BJ (cell line): ENCODE measurements around the gene PATL2. TPM values are rescaled to one million over a fixed set of nuclear protein-coding genes. Genes with fewer than 3 reads are reported as not detected.
A peak's percentile ranks its signal among the peaks of the same experiment; 100 is the strongest.

Source experiments
- CTCF ChIA-PET: fragments of 350-600 bp; formaldehyde crosslinking; extraction: SDS; loops from one replicate; lab custom pipeline; 2021; ENCODE audit warnings: antibody characterized with exemption, inconsistent platforms; lab: Yijun Ruan, JAX
- POLR2A ChIA-PET: fragments of 300-600 bp; sonication (Branson Sonifier 250); formaldehyde crosslinking; extraction: SDS; loops from one replicate; lab custom pipeline; 2021; ENCODE audit warnings: antibody characterized with exemption; lab: Charles Lee
- DNase-seq: peaks from one replicate; pipeline ENCODE4 v3.0.0-alpha.2; 2011; ENCODE audit warnings: low read depth
- H3K27me3 ChIP-seq: 2 replicates; pipeline ENCODE4 v1.6.0; 2011; ENCODE audit warnings: low read length; ENCODE audit not compliant: control insufficient read depth, insufficient read depth
- H3K36me3 ChIP-seq: 2 replicates; pipeline ENCODE4 v1.5.1; 2011; ENCODE audit warnings: low read length; ENCODE audit not compliant: control insufficient read depth, insufficient read depth
- H3K4me3 ChIP-seq: 2 replicates; pipeline ENCODE4 v1.5.1; 2011; ENCODE audit warnings: low read depth, mild to moderate bottlenecking, control low read depth, low read length
- polyA plus RNA-seq: library from polyadenylated mRNA; depleted of rRNA; stranded (reverse); fragments of >200 nt; gene quantifications from 2 replicates; pipeline ENCODE4 v1.2.3, GENCODE V29; 2011
- TF ChIP-seq, protein P1 (sequence below): IDR thresholded peaks from 2 replicates; pipeline ENCODE4 v1.5.1; 2011; ENCODE audit warnings: low read depth, mild to moderate bottlenecking, control low read depth, inconsistent platforms, low read length, moderate library complexity; ENCODE audit not compliant: insufficient read depth

Gene PATL2
- polyA plus RNA-seq, 1 experiment: 0.12 TPM

DNA sequence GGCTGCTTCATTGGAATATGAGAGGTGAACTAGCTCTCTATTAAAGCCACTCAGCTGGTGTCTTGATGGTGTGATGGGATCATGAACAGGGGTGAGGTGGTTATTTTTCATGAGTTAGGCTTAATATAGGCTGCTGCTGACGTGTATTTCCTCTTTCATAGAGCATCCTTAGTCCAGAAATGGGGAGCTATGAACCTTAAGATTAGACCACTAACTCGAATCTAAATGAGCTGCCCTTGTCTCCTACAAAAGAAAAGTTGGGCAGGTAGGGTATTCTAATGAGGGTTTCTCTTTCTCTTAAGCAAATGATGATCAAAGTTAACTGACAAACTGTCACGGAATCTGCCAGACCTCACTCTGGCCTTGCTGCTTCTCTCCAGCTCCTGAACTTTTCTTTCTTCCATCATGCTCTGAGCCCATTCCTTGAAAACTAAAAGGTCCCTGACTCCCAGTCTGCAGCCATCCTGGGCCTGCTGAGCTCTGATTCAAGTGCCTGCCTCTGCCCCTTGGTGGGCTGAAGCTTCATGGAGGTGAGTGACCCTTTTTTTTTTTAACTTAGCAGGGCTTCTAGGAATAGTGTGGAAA lies 25.1 kb upstream of the PATL2 start, which contains the start of gene TRIM69:
TRIM69 (plus strand) TSS at position 348 of the 585 bp plus-strand sequence; CDS start at position 525, 177 bp downstream.
- DNase-seq: no peak
- ChIA-PET POLR2A (interaction anchor here (0.6 kb wide), 1 partner anchor 850 kb away, joined by 3 read pairs; no protein-coding TSS in a partner anchor), CTCF (interaction anchor here (0.6 to 5.7 kb wide), 18 partner anchors 8 to 1726 kb away, joined by 3 to 55 read pairs (median 4); partner anchors contain the start of genes B2M, PATL2 and SPG11)
- TF ChIP-seq, protein P1, sequence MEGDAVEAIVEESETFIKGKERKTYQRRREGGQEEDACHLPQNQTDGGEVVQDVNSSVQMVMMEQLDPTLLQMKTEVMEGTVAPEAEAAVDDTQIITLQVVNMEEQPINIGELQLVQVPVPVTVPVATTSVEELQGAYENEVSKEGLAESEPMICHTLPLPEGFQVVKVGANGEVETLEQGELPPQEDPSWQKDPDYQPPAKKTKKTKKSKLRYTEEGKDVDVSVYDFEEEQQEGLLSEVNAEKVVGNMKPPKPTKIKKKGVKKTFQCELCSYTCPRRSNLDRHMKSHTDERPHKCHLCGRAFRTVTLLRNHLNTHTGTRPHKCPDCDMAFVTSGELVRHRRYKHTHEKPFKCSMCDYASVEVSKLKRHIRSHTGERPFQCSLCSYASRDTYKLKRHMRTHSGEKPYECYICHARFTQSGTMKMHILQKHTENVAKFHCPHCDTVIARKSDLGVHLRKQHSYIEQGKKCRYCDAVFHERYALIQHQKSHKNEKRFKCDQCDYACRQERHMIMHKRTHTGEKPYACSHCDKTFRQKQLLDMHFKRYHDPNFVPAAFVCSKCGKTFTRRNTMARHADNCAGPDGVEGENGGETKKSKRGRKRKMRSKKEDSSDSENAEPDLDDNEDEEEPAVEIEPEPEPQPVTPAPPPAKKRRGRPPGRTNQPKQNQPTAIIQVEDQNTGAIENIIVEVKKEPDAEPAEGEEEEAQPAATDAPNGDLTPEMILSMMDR: no peak
- H3K36me3 ChIP-seq: peaks cover 2% of the 10 kb centered on the region; the same call in 1 of the 2 replicates
- H3K4me3 ChIP-seq: no peak within 1 kb of the TSS
- no peaks in the 10 kb centered on the region for H3K27me3 ChIP-seq

DNA sequence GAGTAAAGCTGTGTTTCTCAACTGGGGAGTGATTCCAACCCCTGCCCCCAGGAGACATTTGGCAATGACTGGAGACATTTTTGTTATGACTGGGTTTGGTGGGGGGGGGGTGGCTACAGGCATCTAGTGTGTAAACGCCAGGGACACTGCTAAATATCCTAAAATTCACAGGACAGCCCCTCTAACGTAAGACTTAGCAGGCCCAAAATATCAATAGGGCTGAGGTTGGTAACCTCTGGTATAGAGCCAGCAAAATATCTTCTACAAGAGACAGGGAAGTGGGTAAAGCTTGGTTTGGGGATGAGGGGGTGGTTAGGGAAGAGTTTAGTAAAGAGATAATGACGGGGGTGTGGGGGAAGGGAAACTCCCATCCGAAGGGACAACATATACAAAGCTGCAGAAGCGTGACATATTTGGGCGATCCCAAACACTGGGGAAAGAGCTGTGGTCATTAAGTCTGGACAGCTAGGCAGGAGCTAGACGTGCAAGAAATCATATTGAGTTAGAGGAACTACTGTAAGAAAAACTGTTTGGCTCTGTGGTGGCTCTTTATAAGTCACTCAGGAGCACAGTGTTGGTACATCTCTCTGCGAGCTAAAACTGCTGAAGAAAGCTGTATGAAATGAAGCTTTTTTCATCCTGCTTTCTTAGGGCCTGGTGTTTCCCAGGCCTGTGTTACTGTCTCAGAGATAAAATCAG lies 24.5 kb upstream of the PATL2 start:
- POLR2A ChIA-PET: no interaction called here
- CTCF ChIA-PET: interaction anchor here (0.6 to 5.7 kb wide), 13 partner anchors 11 to 1725 kb away, joined by 3 to 55 read pairs (median 4); partner anchors contain the start of gene SPG11
- no peak overlapping the region for H3K4me3 ChIP-seq
- DNase-seq: no peak
- peaks cover 2% of the 10 kb centered on the region; the same call in 1 of the 2 replicates for H3K36me3 ChIP-seq
- H3K27me3 ChIP-seq: no peaks in the 10 kb centered on the region
- TF ChIP-seq, protein P1: no peak

DNA sequence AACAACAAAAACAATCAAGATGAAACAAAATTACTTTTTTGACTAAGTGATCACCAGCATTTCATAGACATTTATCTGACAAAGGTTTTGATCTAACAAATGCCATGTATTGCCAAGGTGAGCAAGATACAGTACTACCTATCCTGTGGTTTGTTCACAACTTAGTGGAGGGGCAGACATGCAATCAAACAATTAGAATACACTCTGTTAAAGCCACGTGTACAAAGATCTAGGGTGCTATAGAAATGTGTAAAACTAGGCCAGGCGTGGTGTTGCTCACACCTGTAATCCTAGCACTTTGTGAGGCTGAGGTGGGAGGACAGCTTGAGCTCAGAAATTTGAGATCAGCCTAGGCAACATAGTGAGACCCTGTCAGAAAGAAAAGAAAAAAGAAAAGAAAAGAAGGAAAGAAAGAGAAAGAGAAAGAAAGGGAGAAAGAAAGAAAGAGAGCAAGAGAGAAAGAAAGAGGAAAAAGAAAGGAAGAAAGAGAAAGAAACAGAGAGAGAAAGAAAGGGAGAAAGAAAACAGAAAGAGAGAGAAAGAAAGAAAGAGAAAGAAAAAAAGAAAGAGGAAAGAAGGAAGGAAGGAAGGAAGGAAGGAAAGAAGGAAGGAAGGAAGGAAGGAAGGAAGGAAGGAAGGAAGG lies 23.8 kb upstream of the PATL2 start:
- no peaks in the 10 kb centered on the region for H3K27me3 ChIP-seq
- H3K4me3 ChIP-seq: no peak overlapping the region
- CTCF ChIA-PET: interaction anchor here (0.7 to 5.7 kb wide), 9 partner anchors 12 to 277 kb away, joined by 3 to 55 read pairs (median 6); partner anchors contain the start of gene SPG11
- peaks cover 2% of the 10 kb centered on the region; the same call in 1 of the 2 replicates for H3K36me3 ChIP-seq
- POLR2A ChIA-PET: no interaction called here
- TF ChIP-seq, protein P1: no peak
- no peak for DNase-seq

DNA sequence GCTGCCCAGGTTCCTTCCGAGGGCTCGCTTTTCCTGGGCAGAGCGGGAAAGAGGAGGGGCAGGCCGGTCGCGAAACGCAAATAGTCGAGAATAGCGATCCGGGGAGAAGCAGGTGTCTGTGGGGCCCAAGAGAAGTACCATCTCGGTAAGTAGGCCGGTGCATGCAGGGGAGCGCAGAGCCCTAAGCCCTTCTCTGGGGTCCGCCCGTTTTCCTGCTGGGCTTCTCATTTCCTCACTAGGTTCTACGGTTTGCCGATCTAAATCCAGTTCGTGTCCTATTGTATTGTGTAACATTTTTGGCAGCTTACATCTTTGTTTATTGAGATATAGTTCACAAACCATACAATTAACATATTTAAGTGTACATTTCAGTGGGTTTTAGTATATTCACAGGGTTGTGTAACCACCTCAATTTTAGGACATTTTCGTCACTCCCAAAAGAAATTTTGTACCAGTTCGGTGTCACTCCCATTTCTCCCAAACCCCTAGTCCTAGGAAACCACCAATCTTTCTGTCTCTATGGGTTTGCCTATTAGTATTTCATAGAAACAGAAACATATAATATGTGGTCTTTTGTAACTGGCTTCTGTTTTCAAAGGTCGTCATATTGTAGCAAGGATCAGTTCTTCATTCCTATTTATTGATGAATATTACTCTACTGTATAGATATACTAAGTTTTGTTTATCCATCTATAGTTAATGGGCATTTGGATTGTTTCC lies 18.4 kb upstream of the PATL2 start:
- TF ChIP-seq, protein P1: no peak
- DNase-seq: no peak
- peaks cover 2% of the 10 kb centered on the region; the same call in 1 of the 2 replicates for H3K36me3 ChIP-seq
- ChIA-PET CTCF (interaction anchor here (1.0 to 4.5 kb wide), 4 partner anchors 16 to 66 kb away, joined by 4 to 26 read pairs (median 11); partner anchors contain the start of genes B2M, PATL2 and SPG11), POLR2A (interaction anchor here (0.6 to 1.3 kb wide), 3 partner anchors 18 to 389 kb away, joined by 3 to 6 read pairs (median 4); partner anchors contain the start of genes B2M and PATL2)
- peak overlapping the region; percentile 68 for H3K4me3 ChIP-seq
- no peaks in the 10 kb centered on the region for H3K27me3 ChIP-seq
